Amygdala (tissue), 56 donors: Measurements from ENCODE around the gene SLC39A9.

Experiments
- DNase-seq, 56 donors: peaks; one replicate each; lab custom pipeline; 2025; lab: John Stamatoyannopoulos, UW

Gene SLC39A9

GRCh38 chr14:69398053-69398817 is at the start of gene SLC39A9, which contains the start of gene ERH:
Gene SLC39A9, plus strand, starts transcription at chr14:69398692. Its CDS starts 678 bp downstream, at chr14:69399370.
Gene ERH, minus strand, starts transcription at chr14:69398299. Its CDS starts 66 bp downstream, at chr14:69398233.
- peak; percentile 44 to 97 (median 92) for DNase-seq

DNA sequence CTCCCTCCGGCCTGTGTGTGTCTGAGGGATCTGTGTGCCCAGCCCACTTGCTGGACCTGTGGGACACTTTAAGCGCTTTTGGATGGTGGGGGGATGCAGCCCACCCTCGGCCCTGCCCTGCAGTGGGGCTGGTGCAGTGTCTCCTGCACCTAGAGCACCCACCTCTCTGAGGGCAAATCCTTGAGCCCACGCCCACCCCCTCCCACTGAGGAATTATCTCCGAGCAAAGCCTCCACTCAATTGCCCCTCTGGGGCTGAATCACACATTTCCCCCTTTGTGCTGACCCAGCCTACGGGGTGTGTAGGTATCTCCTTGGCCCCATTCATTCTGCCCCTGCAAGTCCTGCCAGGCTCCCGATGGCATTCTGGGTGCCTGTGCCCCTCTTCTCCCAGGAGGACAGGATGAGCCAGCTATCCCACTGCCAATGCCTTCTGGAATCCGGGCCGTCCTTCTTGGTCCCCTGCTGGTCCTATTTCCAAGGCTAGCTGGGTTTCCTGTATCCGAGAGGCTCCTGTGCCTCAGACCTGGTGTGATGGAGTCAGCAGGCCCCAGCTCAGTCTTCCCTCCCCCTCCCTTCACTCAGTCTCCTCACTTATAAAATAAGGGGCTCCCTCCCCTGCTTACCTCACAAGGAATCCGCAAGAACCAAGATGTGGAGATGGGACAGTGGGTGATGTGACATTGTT is 49.3 kb upstream of the SLC39A9 start:
- no peak for DNase-seq

DNA sequence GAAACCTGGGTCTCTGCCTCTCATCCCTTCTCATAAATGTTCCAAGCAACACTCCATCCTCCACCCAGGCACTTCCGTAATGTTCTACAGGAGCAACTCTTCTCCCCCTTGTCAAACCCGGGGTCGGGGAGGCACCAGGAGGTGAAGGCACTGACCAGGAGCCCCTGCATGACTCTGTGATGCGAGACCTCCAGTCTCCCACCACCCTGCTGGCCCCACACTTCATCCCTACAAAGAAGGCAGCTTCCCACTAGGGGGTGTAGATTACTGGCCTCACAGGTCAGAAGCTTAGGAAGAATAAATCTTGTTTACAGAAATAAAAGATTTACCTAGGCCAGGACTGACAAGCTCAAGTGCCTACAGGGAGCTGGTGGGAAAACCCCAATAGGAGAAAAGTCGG is 47.6 kb upstream of the SLC39A9 start:
- DNase-seq, result no peak

GRCh38 chr14:69351385-69351784 is 47.1 kb upstream of the SLC39A9 start:
- no peak for DNase-seq

DNA sequence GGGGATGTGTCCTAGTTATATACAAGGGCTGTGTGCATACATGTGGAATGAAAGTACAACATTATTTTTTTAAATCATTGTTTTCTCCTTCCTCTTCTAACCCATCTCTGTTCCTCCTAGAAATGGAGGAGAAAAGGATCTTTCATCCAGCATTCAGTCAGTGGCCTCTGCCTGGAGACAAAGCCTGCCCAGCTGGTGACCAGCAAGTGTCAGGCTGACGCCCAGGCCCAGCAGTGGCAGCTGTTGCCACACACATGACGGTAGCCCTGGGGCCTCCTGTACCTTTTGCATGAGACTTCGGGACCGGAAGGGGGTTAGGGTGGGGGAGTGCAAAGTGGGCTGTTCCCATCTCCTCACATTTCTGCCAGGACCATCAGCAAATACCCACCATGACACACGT is 46.6 kb upstream of the SLC39A9 start:
- DNase-seq, result no peak

DNA sequence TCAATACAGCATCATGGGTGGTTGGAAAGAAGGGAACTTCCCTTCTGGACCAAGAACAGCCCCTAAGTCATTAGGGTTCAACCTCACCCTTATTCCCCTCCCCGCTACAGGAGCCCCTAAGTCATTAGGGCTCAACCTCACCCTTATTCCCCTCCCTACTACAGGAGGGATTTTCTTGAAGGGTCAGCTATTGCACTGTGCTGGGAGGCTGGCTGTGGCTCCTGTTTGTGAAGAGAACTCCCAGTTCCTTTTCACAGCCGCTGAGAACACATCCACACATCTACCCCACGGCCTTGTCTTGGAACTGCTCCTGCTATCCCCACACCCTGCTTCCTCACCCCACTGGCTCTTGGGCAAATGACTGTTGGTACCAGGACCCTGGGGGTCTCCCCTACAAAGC is 45.3 kb upstream of the SLC39A9 start:
- no peak for DNase-seq

DNA sequence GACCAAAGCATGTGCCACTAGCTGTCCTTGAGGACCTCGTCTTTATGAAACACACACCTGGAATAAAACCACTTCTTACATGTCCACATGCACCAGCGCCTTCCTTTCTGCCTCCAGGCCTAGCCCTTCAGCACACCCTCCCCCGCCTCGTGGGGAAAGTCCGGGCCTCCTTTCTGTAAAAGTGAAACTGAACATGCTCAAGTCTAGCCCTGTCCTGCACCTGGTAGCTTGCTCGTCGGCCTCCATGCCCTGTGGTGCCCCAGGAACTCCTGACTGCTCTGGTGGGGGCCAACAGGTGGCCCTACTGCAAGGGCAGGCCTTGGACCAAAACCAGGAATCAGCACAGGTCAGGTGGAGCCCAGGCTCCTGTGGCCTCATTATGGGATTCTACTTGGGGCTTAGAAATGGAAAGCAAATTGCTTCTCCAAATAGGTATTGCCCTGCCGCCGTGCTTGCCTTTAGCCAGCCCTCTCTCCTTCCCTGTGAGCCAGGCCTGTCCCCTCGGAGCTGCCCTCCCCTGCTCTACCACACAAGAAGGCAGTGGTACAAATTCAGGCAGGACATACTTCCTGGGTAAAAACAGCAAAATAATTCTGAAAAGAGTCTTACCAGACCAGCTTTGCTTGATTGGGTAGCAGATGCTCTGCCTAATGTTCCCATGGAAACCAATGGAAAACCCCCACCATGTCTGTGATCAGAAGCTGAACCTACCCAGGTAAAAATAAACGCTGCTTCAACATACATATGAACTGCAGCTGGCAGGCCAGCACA is 43.9 kb upstream of the SLC39A9 start:
- peak in 8 of 56 donors; percentile 8 to 54 (median 31) for DNase-seq

GRCh38 chr14:69355154-69355597 is 43.3 kb upstream of the SLC39A9 start:
- DNase-seq, result no peak

GRCh38 chr14:69355607-69356281 is 42.7 kb upstream of the SLC39A9 start:
- peak in 1 of 56 donors; percentile 13 for DNase-seq

GRCh38 chr14:69356903-69357543 is 41.5 kb upstream of the SLC39A9 start:
- DNase-seq, result no peak

DNA sequence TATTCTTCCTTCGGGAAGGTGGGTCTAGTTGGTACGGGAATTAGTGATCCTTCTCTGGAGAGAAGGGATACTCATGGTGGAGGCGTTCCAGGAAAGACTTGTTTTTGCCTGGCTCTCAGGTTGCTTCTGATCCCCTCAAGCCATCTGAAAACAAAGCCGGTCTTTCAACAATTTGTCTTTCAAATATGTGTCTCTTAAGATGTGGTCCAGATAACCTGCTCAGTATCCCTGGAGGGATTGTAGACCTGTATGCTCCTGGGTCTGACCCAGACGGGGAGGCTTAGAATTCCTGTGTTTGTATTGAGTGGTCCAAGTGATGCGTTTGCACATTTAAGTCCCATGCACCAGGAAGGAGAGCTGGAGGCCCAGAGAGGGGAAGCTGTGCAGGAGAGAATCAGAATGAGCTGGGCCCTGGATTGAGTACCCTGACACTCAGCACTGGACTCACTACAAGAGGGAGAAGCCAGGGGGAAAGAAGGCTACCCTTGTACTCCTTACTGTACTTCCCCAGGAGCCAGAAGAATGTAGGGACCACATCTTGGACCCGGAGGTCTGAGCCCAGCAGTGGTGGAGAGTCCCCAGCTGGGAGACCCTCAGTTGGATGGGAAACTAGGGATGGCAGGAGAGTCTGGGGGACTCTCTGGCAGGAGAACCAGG is 40.8 kb upstream of the SLC39A9 start:
- no peak for DNase-seq

GRCh38 chr14:69358233-69358963 is 40.1 kb upstream of the SLC39A9 start:
- no peak for DNase-seq

GRCh38 chr14:69358966-69359365 is 39.5 kb upstream of the SLC39A9 start:
- DNase-seq, result peak in 3 of 56 donors; percentile 6 to 43 (median 15)

GRCh38 chr14:69360438-69361108 is 37.9 kb upstream of the SLC39A9 start:
- no peak for DNase-seq

DNA sequence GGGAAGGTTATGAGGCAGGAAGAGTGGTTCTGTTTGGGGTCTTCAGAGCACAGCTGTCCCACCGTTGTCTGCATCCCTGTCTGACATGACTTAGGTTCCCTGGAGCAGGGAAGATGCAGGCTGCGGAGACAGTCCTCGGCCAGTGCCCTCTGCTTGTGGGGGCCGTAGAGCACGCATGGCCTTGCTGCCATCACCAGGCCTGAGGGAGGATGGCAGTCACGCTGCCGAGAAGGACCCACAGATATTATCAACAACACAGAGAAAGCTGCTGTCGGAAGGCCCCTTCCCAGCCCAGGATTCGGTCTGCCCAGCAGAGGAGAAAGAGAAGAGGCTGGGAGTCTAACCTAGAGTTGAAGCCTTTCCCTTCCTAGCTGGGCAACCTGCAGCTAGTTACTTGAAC is 35.4 kb upstream of the SLC39A9 start:
- peak in 31 of 56 donors; percentile 9 to 64 (median 30) for DNase-seq

DNA sequence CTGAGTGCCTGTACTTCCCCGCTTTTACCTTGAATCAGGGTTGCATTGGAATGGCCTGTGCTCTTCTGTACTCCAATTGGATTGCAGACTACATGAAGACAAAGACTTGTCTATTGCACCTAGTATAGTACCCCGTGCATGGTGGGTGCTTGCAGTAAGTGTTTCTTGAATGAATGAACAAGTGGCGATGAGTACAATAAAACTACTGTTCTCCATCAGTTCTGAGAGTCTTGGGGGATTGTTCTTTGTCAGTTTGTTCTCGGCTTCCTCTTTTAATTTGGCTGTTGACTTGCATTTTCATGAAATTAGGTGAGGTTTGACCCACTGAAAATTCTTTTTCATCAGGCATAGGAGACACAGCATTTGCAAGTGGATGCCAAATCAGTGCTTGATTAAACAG is 34.5 kb upstream of the SLC39A9 start:
- DNase-seq, result no peak

DNA sequence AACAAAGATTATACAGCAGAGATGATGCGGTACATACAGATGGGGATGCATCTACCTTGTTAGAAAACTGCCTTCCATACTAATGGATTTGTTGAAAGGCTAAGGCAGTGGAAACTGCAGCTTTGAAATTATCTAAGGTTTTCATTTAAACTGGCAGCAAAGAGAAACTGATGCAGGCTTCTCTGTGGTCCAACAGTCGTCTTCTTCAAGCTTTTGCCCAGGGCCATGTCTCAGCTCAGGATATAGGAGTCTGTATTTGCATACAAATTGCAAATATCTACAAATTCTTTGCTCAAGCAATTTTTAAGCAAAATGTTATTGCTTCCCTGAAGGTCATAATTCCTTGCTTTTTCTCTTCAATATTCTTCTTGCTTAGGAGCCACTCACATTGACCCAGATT is 34.1 kb upstream of the SLC39A9 start:
- no peak for DNase-seq

DNA sequence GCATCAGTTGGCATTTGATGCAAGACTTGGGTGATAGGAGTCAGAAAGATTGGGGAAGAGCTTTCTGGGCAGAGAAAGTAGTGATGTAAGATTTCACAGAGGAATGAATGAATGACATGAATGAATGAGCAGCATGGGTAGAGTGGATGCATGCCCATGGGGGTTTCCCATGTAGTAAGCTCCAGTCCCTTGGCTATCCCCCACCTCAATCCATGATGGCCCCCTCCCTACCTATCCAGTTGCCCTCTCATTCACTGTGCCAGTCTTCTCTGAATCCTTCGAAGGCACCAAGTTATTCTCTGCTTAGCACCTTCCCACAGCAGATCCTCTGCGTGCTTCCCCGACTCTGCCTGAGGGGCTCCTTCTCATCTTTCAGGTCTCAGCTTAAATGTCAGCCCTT is 32.4 kb upstream of the SLC39A9 start:
- no peak for DNase-seq
